Epidermal melanocyte (primary cell): ENCODE results near the gene COLEC11.
"Not testable (repeated sequence)": the region's sequence is repeated elsewhere in the genome, so short reads cannot be mapped to it uniquely, and the experiment has no call there.

Experiments used
- DNase-seq: peaks from one replicate; pipeline ENCODE4 v3.0.0; 2011; ENCODE audit warnings: low spot score; ENCODE audit not compliant: insufficient read length

Gene COLEC11

GRCh38 chr2:3651691-3652648 lies 57.1 kb downstream of the COLEC11 start:
- DNase-seq, result peak; percentile 34

DNA sequence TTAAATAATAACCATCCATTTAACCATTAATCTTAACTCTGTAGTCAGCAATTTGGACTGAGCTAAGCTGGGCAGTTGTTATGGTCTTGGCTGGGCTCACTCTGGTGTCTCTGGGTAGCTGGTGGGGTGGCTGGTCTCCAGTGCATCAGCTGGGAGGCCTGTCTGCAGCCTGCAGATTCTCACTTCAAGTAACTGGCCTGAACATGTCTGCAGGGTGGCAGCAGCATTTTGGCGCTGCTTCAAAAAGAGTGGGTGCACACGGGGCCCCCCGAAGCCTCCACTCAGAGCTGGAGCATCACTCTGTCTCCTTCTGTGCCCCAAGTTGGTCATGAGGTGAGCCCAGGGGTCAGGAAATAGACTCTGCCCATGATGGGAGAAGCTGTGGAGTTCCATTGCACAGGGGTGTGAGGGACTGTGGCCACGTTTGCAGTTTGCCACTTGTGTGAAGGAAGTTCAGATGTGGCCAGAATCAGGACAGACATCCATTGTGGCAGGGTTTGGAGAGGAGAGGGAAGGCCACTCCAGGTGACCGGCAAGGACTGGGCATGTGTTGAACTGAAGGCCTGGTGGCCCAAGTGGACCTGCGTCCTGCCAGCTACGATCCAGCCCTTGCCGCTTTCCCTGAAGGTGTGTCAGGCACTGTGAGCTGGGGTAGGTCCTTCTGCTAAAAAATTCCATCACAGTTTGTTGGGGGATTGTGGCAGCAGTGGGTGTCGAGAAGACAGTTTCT lies 58.1 kb downstream of the COLEC11 start:
- DNase-seq, result no peak

GRCh38 chr2:3654011-3654410 lies 59.1 kb downstream of the COLEC11 start:
- no peak for DNase-seq

GRCh38 chr2:3654531-3655225 lies 59.8 kb downstream of the COLEC11 start:
- DNase-seq, result no peak

DNA sequence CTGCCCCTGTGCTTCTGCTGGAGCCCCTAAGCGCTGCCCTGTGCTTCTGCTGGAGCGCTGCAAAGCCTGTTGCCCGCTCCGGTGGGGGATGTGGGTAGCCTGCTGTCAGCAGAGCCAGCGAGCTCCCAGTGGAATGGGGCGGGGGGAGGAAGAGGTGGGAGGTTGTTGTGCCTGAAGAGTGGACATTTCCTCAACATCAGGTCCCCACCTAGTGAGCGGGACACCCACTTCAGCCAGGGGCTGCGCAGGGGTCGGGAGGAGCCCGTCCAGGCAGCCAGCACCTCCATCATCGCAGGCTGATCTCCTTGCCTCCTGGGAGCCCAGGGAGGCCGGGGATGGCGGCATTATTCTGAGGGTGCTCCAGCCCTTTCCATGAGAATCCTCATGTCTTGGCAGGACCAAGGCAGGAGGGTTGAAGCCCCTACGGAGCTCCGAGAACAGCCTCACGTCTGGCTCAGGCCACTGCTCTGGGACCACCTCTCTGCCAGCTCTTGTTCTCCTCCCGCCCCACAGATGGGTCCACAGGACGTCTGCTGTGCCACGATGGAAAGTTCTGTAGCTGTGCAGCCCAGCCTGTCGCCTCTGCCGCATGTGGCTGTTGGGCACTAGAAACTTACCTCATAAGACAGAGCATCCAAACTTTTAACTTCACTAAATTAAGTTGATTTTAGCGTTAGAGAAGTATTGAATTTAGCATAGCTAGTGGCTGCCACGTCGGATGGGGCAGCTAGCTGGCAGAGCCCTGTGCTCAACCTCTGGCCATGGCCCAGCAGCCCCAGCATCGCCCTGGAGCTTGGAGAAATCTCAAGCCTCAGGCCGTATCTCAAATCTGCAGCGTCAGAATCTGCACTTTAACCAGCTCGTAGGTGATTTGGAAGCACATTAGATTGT lies 61.2 kb downstream of the COLEC11 start:
- no peak for DNase-seq

- peak; percentile 37 for DNase-seq
Observed at GRCh38 chr2:3656762-3657721, 62.1 kb downstream of the COLEC11 start.

GRCh38 chr2:3657881-3658280 lies 63.0 kb downstream of the COLEC11 start, which contains the start of gene ALLC:
ALLC (plus strand) TSS chr2:3658200; CDS start chr2:3671158, 12,958 bp downstream.
- no peak for DNase-seq

GRCh38 chr2:3659447-3660432 lies 64.8 kb downstream of the COLEC11 start:
- DNase-seq, result no peak

- not testable (repeated sequence) for DNase-seq
Observed at GRCh38 chr2:3660640-3661039, 65.7 kb downstream of the COLEC11 start.

GRCh38 chr2:3661149-3661660 lies 66.3 kb downstream of the COLEC11 start:
- no peak for DNase-seq

- DNase-seq, result no peak
Observed at GRCh38 chr2:3662239-3662638, 67.3 kb downstream of the COLEC11 start.

- no peak for DNase-seq
Observed at GRCh38 chr2:3664118-3664517, 69.2 kb downstream of the COLEC11 start.

DNA sequence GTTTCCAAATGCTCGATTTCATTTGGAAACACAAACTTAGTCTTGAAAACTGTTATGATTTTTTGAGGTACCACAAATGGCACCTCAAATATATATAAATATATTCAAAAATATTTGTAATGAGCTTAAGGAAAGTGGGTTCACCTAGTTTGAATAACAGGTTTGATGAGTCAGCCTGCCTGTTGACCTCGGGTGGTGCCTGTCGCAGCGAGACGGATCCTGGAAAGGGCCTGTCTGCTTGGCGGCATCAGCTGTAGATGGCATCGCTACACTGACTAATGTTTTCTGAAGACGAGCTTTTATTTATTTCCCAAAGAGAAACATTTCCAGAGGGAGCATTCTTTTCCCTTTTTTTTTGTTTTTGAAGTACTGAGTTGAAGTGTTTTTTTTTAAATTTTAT lies 70.0 kb downstream of the COLEC11 start:
- DNase-seq, result no peak

DNA sequence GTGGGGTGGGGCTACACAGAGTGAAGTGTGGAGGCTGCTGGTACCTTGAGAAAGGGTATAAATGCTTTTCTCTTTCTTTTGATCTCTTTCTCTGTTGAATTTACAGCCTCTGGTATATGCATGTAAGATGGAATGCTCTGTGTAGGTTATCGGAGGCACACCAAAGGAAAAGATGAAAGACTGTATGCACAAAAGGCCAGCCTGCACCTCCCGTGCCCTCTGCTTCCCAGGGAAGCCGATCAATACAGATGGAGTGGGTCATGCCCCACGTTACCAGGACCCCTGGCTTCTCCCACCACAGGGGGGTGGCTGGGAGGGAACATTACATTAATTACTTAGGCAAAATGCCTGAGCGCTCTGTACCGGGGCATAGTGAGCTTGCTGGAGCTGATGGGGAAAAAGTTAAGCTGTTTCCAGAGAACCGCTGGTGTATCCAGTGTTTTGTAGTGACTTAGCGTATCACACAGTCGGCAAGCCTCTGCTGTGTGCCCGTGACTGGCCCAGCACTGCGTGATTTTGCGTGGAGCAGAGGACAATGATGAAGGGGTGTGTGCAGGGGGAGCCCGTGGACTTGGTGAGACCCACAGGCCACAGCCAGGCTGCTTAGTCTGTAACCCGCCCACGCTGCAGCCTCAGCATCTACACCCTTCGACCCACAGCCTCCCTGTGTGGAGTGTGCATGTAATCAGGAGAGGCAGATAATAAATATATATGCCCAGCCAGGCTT lies 71.1 kb downstream of the COLEC11 start:
- DNase-seq, result no peak

- no peak for DNase-seq
Observed at GRCh38 chr2:3666613-3666975, 71.7 kb downstream of the COLEC11 start.

DNA sequence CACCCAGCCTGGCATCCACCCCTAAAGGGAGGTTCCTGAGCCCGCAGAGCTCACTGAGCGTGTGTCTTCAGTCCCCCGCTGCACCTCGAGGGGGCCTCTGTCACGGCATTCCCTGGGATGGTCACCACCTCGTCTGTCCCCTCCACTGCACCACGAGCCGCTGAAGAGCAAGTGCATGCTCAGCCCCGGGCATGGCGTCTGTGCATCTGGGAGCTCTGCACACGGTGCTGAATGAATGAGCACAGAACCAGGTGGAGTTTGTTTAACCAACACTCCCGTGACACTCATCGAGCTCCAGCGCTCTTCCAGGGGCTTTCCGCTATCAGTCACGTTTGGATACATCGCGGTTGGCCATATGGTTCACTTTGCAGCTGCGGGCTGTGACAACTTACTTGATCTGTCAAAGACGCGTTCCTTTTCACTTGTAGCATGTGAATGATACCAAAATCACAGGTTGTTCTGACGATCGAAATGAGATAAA lies 72.3 kb downstream of the COLEC11 start:
- DNase-seq, result no peak

DNA sequence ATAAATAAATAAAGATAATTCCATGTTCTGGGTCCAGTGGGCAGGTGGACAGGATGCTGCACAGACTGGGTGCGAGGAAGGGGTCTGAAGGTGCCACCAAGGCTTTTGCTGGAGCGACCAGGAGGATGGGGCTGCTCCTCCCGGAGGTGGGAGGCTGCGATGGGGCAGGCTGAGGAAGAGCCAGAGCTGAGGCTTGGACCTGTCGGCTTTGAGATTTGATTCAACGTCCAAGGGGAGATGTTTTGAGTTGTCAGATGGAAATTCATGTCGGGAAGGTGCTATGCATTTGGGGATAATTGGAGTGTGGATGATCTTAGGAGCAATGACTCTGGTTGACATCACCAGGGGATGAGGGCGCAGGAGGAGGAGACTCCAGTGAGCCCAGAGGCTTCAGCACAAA lies 74.7 kb downstream of the COLEC11 start:
- no peak for DNase-seq
